HG02885 (cell line): ENCODE results near the gene MRC2.
"Not testable (repeated sequence)": the region's sequence is repeated elsewhere in the genome, so short reads cannot be mapped to it uniquely, and the experiment has no call there.

ENCODE experiments used
- ATAC-seq: cut with Tn5 transposase; IDR thresholded peaks from one replicate; pipeline ENCODE4 v1.9.1; 2021; ENCODE audit warnings: mild to moderate bottlenecking; ENCODE audit not compliant: unreplicated experiment, poor library complexity

The MRC2 gene

DNA sequence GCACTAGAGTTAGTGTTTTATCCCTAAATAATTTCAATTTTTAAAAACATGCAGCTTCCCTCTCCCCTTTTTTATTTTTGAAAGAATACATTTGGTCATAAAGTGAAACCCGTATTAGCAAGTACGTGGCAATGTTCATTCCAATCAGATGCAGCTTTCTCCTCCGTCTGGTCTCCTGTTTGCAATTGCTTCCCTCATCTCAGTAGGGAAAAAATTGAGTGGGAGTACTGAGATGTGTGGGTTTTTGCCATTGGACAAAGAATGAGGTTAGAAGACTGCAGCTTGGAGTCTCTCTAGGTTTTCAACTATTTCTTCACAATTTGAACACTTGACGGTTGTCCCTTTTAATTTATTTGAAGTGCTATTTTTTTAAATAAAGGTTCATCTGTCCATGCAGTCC lies 14.4 kb upstream of the MRC2 start:
- ATAC-seq: not testable (repeated sequence)

DNA sequence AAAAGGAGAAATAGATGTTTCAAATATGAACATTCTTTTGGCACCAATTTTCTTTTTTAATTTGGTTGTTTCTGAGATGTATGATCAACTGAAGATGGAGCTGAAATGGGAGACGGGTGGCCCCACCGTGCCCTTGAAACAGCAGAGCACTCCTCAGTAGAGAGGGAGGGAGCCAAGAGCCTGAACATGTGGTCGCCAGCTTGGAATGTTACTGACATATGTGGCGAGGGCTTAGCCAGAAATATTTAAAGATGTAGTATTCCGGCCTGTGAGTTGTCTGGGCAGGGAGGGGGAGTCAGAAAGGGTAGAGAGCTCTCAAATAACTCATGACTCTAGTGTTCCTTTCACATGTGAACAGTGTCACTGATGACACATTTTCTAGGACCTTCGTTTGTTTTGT lies 13.3 kb upstream of the MRC2 start:
- no peak for ATAC-seq

DNA sequence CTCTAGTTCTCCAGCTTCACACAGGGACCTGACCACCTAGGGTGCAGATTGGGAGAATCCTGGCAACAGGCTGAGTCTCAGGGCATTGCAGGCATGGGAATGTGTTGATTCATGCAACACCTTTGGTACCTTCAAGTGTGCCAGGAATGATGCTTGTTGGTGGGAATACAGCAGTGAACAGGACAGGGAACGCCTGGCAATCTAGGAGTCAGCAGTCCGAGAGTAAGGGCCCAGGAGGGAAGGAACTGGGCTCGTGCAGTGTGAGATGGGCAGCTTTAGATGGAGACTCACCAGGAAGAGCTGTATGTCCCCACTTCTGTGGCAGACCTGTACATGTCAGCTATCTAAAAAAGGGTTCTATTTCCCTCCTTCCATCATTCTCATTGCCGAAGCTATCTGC lies 12.0 kb upstream of the MRC2 start:
- ATAC-seq: no peak

DNA sequence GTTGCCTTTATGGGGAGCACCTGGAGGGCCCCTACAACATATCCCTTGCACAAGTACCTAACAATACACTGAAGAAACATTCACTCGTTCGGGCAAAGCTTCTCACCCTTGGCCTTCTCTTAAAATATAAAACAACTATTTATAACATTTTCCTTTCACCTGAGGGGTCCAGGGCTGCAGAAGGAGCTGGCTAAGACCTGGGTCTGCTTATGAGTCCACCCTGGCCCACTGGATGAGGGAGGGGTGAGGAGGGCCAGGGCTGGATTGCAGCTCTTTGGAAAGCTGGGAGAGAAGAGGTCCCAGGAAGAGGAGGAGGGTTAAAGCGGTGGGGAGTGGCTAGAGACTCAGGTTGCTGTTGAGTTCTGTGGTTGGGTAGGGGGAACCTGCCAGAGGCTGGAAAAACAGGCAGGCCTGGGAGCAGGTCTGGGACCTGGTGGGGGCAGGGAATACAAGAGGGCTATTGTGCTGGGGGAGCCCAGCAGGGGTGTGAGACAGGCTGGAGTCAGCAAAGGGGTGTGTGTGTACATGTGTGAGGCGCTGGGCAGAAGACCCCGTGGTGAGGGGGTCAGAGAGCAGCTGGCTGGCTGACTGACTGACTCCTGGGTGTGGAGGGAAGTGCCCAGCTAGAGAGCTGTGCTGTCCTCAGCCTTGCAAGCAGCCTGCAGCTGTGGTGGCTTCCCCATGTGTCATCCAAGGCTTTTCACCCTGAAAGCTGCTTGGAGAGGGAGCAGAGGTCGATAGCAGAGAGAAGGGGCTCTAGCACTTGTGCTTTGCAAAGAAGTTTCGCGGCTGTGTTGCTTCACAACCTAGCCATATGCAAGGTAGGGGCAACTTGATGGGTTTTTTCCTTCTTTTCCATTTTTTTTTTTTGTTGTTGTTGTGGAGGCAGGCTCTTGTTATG lies 10.2 kb upstream of the MRC2 start:
- ATAC-seq: no peak

DNA sequence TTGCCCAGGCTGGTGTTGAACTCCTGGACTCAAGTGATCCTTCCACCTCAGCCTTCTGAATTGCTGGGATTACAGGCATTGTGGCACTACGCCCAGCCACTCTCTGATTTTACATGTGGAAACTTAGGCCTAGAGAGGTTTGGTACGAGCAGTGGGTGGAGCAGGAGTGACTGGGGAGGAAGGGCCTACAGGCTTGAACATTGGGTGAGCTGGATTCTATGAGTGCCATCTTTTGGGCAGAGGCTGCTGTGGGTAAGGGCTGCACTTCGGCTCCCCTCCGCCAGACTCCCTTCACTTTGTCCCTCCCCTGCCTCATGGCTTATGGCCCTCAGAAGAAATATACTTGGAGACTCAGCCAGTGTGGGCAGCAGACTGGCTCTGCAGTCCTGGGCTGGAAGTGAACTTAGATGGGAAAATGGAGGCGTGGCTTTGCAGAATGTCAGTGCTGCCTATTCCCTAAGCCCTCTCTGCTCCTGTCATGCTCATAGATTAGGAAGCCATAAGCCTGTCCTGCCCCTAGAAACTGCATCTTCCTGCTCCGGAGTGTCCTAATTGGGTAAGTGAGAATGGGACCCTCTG lies 9.5 kb upstream of the MRC2 start:
- ATAC-seq: no peak

DNA sequence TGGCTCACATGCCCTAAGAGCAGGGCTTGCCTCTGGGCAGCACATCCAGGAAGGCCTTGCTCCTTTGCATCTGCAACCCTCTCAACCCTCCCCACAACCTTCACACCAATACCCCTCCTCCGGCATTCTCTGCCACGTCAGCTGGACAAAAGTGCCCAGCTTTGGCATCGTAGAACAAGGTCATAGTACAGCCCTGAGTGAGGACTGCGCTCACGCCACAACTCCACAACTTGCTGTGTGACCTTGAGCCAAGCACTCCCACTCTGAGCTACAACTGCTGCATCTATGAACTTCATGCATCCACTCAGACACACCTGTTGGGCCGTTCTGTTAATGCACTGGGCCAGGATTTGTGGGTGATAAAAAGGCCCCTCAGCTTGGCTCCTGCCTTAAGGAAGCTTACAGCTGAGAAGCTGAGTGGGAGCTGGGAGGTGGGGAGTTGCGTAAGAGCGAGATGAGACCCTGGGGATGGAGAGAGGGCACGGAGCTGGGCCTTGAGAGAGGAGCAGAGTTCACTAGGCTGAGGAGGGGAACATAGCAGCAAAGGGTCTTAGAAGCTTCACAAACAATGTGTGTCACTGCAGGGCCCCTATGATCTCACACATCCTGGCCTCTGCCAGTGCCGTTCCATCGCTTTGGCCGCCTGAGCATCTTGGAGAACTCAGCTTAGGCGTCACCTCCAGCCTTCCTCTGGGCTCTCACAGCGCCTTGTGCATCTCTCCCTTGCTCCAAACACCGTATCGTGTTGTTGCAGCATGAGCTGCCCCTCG lies 8.6 kb upstream of the MRC2 start:
- no peak for ATAC-seq

DNA sequence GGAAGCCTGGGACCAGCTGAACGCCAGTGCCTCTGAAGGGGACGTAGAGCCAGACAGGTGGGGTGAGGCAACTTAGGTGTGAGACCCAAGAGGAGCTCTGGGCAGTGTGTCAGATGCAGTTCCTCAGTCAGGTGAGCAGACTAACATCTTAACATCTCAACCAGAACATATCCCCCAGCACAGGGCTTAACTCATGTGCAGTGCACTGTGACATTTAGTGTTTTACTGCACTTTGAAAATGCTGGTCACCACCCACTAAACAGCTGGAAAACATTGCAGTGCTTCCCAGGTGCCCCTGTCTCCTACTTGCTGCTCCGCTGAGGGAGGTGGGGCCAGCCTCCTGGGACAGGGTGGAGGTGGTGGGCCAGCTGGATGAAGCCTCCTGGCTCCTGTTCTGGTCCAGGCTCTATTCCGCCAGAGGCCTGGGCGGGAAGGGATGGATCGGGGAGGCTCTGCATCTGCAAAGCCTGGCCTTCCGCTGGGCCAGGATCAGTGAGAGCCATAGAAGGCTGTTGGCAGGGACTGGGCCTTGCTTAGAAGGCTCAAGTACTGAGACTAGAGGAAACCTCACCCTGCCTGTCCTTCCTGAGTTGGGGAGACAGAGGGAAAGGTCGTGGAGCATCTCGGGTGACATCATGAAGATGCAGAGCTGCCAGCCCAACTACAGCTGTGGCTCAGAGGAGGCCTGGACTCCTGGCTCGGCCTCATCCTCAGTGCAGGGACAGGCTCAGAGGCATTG lies 7.9 kb upstream of the MRC2 start:
- ATAC-seq: no peak

DNA sequence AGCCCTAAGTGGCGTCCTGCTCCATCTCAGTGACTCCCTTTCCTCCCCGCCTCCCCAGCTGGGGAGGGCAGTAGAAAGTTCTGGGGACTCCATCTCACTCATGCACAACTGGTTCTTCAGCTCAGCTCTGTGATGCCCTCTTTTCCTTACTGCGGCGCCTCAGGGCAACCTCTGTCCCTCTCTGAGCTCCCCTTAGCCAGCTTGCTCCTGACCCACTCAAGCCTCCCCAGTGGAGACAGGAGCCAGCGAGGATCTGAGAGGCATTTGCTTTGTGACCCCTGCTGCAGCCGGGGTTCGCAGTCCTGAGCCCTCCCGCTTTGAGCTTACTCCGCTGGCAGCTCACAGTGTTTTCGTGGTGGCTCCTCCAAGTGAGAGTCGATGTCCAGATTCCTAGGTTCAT lies 6.2 kb upstream of the MRC2 start:
- no peak for ATAC-seq

DNA sequence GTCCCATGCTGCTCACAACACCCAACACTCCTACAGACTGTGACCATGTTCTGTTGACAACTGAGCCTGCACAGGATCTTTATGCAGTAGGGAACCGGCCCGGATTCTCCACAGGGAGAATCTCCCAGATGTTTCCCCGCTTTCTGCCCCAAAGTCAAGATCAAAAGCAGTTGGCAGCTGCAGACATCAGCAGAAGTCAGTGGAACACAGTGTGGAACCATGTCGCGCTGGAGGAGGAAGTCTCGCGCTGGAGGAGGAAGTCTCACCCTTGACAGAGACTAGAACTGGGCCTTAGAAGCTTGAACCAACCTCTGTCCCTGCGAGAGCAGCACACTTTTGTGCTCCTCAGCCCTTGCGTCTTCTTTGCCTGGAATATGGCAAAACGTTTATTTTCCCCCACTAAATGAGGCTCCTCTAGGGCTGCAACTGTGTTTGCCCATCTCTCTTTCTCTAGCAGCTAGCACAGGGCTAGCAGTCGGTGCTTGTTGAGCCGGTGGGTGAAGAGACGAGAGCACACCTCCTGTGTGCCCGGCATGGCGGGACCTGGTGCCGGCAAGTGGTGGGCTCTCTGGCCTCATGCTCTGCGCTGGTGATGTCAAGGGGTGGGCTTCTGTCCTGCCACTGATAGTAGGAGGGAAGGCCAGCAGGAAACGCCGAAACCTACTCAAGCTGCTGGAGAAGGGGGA lies 2.1 kb upstream of the MRC2 start:
- no peak for ATAC-seq

DNA sequence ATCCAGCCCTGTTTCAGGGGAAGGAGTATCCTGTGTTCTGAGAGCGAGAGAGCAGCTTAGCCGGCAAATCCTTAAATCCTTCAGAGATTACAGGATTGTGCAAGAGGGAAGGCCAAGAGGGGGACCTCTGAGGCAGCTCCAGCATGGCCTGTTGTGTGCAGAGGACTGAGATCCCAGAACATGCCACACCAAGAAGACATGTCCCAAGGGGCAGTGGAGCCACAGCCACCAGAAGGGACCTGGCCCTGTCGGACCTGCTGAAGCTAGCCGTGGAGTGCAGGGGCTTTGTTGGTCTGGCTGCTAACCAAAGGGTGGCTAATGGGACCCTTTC lies 1.6 kb upstream of the MRC2 start:
- no peak for ATAC-seq

DNA sequence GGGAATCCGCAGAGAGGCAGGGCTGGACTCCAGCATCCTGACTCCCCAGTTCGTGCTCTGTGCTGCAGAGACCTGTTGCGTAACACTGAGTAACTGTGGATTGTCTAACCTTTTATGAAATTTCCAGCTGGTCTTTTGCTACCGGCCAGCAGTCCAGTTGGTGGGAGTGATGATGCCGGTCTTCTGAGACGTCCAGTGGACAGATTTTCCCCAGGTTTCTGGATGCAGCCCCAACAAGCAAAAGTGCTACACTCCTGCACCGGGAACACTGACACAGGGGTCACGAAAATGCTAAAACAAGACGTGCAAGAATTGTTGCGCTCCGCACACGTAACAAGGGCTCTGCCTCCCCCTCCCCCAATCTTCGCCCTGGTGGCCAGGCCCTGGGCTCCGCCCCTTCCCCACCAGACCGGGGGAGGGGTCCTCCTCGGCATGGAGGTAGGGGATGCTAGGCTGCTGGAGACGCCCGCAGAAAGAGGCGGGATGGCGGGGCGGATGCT lies 701 bp upstream of the MRC2 start:
- ATAC-seq: no peak

DNA sequence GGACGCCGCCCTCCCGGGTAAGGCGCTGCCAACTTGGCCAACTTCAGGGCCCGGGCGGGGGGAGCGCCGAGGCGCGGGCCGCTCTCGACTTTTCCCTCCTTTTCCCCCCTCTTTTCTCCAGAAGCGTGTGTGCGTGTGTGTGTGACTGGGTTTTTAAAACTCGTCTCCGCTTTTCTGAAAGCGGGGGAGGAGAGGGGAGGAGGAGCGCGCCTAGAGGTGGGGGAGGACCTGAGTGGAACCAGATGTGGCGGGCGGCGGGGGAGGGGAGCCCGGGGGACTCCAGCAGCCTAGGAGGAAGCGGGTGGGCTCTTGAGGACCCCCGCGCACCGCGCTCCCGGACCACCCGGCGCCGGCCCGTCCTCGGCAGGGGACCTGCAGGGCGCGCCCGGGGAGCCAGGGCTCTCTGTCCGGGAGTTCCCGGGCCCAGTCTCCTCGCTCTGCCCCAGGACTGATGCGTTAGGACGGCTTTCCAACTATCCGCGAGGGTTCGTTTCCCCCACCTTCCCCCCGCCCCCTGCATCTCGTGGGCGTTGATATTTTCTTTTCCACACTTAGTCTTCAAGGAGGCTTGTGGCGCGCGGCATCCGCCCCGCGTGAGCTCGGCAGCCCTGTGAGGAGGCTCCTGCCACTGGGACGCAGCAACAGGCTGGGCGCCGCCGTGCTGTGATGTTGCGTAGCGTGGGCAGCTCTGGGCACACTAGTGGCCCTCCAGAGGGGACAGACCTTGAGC lies 599 bp downstream of the MRC2 start:
- peak; percentile 38 for ATAC-seq

DNA sequence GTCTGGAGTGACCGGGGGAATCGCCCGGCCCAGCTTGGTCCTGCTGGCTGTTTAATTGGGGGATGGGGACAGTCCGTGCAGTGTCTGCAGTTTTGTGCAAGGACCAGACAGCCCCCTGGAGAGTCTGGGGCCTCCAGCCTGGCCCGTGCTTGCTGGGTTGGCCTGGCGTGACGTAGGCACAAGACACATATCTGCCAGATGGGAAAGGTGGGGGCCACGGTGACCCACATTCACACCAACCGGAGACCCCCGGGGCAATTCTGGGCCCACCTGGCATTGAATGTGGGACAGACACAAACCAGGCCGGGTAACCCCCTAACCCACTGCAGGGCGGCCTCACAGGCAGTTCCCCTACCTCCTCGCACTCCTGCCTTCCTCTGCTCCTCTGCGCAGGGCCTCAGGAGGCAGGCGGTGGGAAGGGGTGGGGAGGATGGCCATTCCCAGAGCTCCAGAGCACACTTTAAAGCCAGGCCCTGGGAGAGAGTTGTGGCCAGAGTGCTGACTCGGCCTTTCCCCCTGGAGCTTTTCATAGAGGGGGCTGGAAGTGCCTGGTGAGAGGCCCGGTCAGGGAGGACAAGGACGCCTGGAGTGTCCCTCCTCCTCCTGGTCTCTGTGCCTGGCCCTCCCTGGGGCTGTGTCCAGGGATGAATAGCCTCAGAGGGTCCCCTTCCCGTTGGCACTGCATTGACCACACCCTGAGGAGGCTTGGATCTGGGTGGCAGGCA lies 1.5 kb downstream of the MRC2 start:
- ATAC-seq: no peak

DNA sequence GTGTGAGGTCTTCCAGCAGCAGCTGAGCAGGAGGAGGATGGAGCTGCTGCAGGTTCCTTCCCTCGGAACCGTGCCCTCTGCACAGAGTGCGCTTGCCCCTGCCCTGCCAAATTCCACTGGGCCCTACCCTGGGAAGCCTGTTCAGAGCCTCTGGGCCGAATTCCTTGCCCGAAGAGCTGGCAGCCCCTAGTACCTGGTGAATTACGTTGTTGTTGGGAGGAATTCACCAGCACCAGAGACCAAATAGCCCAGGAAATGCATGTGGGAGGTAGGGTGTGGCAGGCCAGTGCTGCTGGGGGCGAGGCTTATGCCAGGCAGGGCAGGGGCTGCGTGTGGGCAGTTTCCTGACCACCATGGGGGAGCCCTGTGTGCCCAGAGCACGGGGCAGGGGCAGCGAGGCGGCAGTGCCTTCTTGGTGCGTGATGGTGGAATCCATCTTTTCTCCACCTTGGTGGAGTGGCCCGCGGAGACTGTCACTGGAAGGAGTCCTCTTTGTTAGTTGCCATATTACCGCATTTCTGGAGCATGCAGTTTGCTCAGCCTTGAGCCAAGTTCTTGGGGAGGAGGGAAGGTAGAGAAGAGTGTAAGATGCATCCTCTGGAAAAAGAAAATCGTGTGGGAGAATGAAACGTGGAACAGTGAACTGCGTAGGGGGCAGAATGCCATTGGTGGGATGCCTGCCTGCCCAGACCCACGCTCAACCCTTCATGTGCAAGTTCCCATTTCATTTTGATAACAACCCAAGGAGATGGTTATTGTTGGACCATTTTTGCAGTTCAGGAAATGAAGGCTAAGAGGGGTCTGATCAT lies 2.3 kb downstream of the MRC2 start:
- ATAC-seq: no peak

DNA sequence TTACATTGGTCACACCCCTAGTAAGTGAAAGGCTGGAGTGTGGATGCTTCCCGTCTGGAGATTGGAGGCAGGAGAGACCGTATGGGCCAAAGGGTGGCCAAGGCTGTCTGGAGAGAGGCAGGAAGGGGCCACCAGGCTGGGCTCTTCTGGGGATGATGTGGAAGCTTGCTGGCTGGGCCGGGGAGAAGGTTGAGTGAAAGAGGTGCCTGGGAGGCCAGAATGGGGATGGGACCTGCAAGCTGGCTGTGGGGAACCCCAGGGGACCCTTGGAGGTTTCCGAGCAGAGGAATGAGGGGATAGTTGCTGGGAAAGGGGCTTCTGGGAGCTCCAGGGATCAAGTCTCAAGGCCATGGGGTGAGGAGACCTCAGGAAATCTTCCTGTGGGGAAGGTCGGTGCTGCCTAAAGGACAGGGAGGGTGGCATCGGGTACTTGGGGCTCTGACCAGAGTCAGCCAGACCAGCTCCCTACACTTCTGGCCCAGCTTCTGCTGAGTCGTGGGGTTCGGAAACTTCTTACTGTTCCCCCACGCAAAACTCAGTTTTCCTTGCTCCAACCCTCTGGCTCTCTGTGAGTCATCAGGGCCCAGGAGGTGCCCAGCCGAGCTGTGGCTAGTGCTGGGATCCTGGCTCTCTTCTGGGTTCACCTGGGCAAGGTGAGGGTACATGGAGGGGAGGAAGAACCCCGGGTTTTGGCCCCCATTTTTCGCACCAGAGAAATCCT lies 3.1 kb downstream of the MRC2 start:
- ATAC-seq: no peak

DNA sequence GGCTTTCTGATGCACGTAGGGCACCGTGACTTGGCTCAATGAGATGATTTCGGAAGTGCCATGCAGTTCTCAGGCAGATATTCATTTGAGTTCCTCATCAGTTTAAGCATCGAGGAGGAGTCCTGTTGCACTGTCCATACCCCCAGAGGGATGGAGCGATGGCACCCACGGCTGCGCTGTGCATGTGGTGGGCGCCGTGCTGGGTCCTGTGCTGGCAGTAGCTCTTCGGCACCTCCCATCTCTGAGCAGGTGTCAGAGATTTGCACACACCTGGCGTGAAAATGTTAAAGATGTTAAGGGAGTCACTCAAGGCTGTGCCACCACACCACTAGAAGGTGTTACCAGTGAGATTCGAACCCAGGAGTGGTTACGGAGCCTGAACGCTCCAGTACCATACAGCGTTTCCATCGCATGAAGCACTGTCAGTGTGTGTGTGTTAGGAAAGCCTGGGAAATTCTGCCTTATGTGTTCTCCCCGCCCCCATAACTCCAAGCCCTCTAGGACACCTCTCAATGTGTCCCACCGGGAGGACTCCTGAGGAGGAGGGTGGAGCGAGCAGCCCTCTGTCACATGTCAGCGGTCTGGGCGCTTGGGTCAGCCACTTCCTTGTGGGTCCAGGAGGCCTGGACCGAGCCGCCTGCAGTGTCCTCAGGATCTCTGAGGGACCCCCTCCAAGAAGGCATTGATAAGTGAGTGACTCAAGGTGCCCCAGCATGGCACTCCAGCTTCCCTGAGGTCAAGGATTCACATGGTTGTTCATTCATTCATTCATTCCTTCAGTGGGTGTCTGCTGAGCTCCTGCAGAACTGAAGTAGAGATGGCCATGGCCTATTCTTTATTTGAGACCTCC lies 3.8 kb downstream of the MRC2 start:
- no peak for ATAC-seq
